ENCODE results near the gene MICAL3.

DNA sequence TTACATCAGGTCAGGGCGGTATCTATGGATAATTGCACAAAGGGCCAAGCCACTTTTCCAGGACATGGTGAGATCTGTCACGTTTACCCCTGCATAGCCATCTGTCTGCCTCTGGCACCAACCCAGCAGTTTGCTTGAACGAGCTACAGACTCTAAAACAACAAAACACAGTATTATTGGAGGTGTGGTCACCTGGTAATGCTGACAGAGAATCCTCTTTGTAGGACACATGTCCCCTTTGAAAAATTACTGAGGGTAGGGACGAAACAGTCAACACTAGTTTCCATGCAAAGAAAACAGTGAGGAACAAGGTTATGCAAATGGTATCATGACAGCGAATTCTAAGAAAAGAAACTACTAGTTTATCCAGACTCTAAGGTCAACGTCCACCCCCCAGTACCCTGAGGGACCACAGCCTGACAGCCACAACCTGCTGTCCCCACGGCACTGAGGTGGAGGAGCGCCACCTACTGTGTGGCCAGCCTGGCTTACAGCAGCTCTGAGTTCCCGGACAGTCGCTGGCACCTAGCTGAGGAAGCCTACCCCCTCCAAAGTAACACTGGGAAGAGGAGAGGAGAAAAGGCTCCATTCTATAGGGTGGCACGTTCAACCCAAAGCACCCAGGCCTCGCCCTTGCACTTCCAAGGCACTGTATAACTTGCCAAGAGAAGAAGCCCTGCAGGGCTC lies 132.7 kb downstream of the MICAL3 start:
- TF ChIP-seq EZH2 (IDR thresholded peaks at IDR 0.05; ENCODE audit: borderline replicate concordance, low read depth, low read length), result no peak
- TF ChIP-seq BHLHE40 (IDR thresholded peaks at IDR 0.05; ENCODE audit: low read length), result no peak
- TF ChIP-seq ELK1 (CRISPR knock-in tag; IDR thresholded peaks at IDR 0.05), result no peak
- TF ChIP-seq ZNF384 (IDR thresholded peaks at IDR 0.05; ENCODE audit: low read depth, low read length), result no peak
- no peak for TF ChIP-seq MEF2A (IDR thresholded peaks at IDR 0.05; ENCODE audit: control insufficient read depth, low read depth, low read length)
- no peak for TF ChIP-seq ZNF764 (CRISPR knock-in tag; IDR thresholded peaks at IDR 0.05; ENCODE audit: low read depth)
- no peak for TF ChIP-seq SIN3B (IDR thresholded peaks at IDR 0.05; ENCODE audit: low read depth)
- no peak for TF ChIP-seq POLR2A (conservative IDR thresholded peaks at IDR 0.05)
- TF ChIP-seq, protein P1, sequence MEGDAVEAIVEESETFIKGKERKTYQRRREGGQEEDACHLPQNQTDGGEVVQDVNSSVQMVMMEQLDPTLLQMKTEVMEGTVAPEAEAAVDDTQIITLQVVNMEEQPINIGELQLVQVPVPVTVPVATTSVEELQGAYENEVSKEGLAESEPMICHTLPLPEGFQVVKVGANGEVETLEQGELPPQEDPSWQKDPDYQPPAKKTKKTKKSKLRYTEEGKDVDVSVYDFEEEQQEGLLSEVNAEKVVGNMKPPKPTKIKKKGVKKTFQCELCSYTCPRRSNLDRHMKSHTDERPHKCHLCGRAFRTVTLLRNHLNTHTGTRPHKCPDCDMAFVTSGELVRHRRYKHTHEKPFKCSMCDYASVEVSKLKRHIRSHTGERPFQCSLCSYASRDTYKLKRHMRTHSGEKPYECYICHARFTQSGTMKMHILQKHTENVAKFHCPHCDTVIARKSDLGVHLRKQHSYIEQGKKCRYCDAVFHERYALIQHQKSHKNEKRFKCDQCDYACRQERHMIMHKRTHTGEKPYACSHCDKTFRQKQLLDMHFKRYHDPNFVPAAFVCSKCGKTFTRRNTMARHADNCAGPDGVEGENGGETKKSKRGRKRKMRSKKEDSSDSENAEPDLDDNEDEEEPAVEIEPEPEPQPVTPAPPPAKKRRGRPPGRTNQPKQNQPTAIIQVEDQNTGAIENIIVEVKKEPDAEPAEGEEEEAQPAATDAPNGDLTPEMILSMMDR (IDR thresholded peaks at IDR 0.05 in 2 of 3, conservative IDR thresholded peaks at IDR 0.05 in 1 of 3; ENCODE audit: insufficient read depth in 2 of 3, low read depth in 1 of 3, low read length in 3 of 3), result peak; percentile 67 to 78 (median 68)
- TF ChIP-seq FOS (IDR thresholded peaks at IDR 0.05; ENCODE audit: extremely low read depth, insufficient read length), result no peak
- TF ChIP-seq MEIS2 (IDR thresholded peaks at IDR 0.05; ENCODE audit: partially characterized antibody), result no peak
- TF ChIP-seq NR3C1 (CRISPR knock-in tag; IDR thresholded peaks at IDR 0.05), result no peak
- TF ChIP-seq, protein P2, sequence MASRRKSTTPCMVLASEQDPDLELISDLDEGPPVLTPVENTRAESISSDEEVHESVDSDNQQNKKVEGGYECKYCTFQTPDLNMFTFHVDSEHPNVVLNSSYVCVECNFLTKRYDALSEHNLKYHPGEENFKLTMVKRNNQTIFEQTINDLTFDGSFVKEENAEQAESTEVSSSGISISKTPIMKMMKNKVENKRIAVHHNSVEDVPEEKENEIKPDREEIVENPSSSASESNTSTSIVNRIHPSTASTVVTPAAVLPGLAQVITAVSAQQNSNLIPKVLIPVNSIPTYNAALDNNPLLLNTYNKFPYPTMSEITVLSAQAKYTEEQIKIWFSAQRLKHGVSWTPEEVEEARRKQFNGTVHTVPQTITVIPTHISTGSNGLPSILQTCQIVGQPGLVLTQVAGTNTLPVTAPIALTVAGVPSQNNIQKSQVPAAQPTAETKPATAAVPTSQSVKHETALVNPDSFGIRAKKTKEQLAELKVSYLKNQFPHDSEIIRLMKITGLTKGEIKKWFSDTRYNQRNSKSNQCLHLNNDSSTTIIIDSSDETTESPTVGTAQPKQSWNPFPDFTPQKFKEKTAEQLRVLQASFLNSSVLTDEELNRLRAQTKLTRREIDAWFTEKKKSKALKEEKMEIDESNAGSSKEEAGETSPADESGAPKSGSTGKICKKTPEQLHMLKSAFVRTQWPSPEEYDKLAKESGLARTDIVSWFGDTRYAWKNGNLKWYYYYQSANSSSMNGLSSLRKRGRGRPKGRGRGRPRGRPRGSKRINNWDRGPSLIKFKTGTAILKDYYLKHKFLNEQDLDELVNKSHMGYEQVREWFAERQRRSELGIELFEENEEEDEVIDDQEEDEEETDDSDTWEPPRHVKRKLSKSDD (conservative IDR thresholded peaks at IDR 0.05; ENCODE audit: low read length), result no peak
- TF ChIP-seq RBM39 (optimal IDR thresholded peaks at IDR 0.05; ENCODE audit: low read depth, low read length), result no peak

All from K562 (cell line).